Superior temporal gyrus (tissue), 1 donor: Measurements from ENCODE around the gene SUGCT.

ENCODE experiments used
- DNase-seq: peaks from one replicate; pipeline ENCODE4 v3.0.0-alpha.2; 2016; ENCODE audit errors: extremely low spot score

SUGCT gene

GRCh38 chr7:40824461-40824860, 689.7 kb downstream of the SUGCT start:
- DNase-seq, result no peak

- DNase-seq, result no peak
Measured at GRCh38 chr7:40826411-40827221, 691.8 kb downstream of the SUGCT start.

- no peak for DNase-seq
Measured at GRCh38 chr7:40827222-40828085, 692.6 kb downstream of the SUGCT start.

- no peak for DNase-seq
Measured at GRCh38 chr7:40828686-40829600, 694.1 kb downstream of the SUGCT start.

GRCh38 chr7:40833191-40833887, 698.5 kb downstream of the SUGCT start:
- DNase-seq, result no peak

GRCh38 chr7:40833888-40834234, 699.1 kb downstream of the SUGCT start:
- DNase-seq, result no peak

GRCh38 chr7:40836218-40836617, 701.4 kb downstream of the SUGCT start:
- DNase-seq, result no peak

GRCh38 chr7:40839881-40840280, 705.1 kb downstream of the SUGCT start:
- DNase-seq, result no peak

GRCh38 chr7:40840990-40841389, 706.2 kb downstream of the SUGCT start:
- DNase-seq, result no peak

- DNase-seq, result no peak
Measured at GRCh38 chr7:40842641-40843040, 707.8 kb downstream of the SUGCT start.

- no peak for DNase-seq
Measured at GRCh38 chr7:40843338-40843985, 708.7 kb downstream of the SUGCT start.

- no peak for DNase-seq
Measured at GRCh38 chr7:40845943-40846342, 711.1 kb downstream of the SUGCT start.

GRCh38 chr7:40847921-40848320, 713.1 kb downstream of the SUGCT start:
- no peak for DNase-seq

- no peak for DNase-seq
Measured at GRCh38 chr7:40848541-40849221, 713.9 kb downstream of the SUGCT start.

- DNase-seq, result no peak
Measured at GRCh38 chr7:40850017-40850416, 715.2 kb downstream of the SUGCT start.

GRCh38 chr7:40851001-40851400, 716.2 kb downstream of the SUGCT start:
- no peak for DNase-seq

- DNase-seq, result no peak
Measured at GRCh38 chr7:40859076-40859475, 724.3 kb downstream of the SUGCT start.

- DNase-seq, result no peak
Measured at GRCh38 chr7:40859965-40860543, 725.2 kb downstream of the SUGCT start.

- no peak for DNase-seq
Measured at GRCh38 chr7:40865441-40866233, 730.8 kb downstream of the SUGCT start.
